Central memory CD4-positive, alpha-beta T cell (primary cell): Measurements from ENCODE around the gene GNAZ.

Experiments
- DNase-seq: peaks from one replicate; pipeline ENCODE4 v3.0.0; 2022

Gene GNAZ

GRCh38 chr22:23065495-23066122, 4.7 kb upstream of the GNAZ start:
- DNase-seq: no peak

GRCh38 chr22:23066200-23067022, 3.9 kb upstream of the GNAZ start:
- no peak for DNase-seq

- no peak for DNase-seq
These were observed 3.2 kb upstream of the GNAZ start for GRCh38 chr22:23067023-23067650.

DNA sequence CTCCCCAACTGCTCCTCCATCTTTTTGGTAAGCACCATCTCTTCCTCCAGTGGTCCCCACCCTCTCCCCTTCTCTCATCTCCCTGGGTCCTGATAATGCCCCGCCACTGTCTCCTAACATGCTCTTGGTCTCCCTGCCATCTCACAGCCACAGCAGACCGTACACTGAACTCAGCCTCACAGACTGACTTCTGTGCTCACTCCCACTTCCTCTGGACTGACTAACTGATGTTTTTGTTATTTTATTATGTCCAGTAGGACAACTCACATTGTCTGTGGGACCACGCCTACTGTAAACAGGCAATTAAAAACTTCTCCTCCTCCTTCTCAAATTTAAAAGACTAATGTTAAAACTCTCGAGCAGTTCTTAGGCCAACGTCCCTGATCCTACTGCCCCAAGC, 2.6 kb upstream of the GNAZ start:
- DNase-seq: no peak

GRCh38 chr22:23068096-23068831, 2.1 kb upstream of the GNAZ start:
- no peak for DNase-seq

- DNase-seq: no peak
These were observed 1.4 kb upstream of the GNAZ start for GRCh38 chr22:23068832-23069385.

DNA sequence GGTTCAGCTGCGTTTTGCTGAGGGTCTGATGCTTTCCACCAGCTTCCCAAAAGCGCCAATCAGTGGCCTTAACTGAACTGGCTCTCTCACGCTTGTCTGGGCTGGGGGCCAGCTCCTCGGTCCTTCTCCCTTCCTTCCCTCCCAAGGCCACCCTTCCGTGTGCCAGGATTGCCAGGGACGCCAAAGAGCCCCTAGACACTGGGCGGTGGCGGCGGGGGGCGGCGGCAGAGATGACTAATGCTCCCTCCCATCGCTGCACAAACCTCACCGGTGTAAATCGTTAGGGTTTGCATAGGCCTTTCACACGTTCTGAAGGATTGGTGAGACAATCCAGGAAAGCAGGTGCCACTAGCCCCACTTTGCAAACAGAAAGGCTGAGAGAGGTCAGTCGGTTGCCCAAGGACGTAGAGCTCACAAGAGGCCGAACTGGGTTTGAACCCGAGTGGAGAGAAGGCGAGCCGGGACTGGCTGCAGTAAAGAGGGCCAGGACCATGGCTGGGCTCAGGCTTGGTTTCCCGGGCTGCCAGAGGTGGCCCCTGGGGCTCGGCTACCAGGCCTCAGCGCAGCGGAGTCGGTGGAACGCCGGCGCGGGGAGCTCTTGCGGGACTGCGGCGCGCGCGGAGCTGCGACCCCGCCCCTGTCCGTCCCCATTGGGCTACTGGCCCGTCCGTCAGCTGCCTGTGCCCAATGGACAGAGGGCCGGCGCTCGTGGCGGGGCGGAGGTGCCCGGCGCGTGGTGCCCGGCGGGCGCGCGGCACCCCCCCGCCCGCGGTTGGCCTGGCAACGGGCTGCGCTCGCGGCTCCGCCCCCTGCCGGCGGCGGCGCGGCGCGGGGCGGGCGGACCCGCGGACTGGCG, 589 bp upstream of the GNAZ start:
- peak; percentile 87 for DNase-seq

GRCh38 chr22:23071230-23072076, 1.1 kb downstream of the GNAZ start:
- DNase-seq: no peak

DNA sequence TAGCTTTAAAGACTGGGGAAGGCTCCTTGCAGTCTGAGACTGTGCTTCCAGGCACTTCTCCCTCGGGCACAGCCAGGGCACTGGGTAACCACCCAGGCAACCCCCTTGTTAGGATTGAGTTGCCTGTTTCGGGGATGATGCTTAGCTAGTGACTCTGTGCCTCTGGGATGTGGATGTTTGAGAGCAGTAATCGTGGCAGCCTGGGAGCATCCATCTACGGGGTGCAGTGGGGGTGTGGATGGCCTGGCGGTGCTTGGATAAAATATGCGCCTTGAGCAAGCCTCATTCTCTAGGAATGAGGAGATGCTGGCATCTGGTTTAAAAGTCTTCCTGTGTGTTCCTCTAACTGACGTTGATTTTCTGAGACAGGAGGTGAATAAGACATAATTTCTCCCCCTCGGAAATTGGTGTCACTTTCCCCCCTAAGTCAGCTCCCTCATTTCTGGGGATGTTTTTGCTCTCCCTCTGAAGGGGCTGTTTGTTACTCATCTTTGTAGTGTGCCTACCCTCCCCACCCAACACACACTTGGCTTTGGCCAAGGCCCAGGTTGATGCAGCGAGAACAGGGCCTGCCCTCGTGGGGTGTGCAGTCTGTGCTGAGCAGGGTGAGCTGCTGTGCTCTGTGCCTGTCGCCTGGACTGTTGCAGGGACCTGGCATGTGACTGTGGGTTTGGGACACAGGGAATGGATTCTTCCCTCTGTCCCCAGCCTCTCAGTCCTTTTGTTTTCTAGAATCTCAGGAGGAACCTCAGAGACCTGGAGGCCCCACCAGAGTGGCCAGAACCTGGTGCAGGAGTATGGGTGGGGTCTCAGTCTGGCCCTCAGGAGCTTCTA, 2.0 kb downstream of the GNAZ start:
- DNase-seq: no peak

GRCh38 chr22:23072911-23073491, 2.7 kb downstream of the GNAZ start:
- no peak for DNase-seq

DNA sequence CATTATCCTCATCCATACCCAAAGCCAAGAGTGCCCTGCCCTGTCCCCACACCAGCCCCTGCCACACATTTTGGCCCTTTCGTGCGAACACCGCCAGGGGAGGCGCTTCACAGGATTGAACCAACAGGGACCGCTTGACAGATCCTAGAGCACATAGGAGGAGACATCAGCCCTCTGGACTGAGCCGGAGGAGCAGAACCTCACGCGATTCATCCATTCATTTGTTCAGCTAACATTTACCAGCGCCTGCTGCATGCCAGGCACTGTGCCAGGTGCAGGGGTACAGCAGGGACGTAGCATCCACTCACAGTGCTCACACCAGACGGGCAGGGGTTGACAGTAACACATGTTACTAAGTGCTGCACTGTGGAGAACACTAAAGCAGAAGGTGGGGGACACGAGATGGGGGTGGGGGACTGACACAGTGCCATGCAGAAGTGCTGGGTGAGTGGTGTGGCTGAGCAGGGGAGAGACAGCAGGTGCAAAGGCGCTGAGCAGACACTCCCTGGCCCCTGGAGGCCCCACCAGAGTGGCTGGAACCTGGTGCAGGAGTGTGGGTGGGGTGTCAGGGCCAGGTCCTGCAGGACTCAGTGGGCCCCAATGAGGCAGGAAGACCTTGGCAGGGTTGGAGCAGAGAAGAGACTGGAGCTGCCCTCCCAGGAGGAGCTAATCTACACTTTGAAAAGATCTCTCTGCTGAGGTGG, 3.4 kb downstream of the GNAZ start:
- DNase-seq: no peak

GRCh38 chr22:23074451-23074850, 4.1 kb downstream of the GNAZ start:
- no peak for DNase-seq

GRCh38 chr22:23075050-23075449, 4.7 kb downstream of the GNAZ start:
- no peak for DNase-seq

DNA sequence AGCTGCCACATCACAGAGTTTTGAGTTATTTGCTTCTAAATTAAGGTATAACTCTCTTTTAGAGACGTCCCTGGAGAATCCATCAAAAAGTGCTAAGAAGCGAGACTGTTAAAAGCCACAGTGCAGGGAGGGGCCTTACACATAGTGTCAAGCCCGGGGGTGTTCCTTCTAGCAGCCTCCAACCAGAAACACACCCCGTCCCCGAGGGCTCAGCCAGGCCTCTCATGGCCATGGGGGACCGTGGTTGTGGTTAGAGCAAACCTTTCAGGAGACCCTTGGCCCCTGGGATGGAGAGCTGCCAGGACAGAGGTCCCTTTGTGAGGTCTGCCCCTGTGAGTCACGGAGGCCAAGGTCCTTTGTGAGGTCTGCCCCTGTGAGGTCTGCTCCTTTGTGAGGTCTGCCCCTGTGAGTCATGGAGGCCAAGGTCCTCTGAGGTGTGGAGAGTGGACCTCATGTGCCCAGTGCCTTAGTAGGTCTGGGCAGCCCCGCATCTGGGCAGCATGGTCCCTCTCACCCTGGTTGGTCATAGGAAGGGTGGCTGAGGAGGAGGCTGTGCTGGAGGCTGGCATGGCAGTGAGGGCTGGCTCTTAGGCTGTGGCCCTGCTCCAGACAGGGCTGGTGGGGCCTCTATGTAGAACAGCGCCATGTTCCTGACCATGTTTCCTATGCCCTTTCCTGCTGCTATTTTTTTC, 5.4 kb downstream of the GNAZ start:
- DNase-seq: no peak

DNA sequence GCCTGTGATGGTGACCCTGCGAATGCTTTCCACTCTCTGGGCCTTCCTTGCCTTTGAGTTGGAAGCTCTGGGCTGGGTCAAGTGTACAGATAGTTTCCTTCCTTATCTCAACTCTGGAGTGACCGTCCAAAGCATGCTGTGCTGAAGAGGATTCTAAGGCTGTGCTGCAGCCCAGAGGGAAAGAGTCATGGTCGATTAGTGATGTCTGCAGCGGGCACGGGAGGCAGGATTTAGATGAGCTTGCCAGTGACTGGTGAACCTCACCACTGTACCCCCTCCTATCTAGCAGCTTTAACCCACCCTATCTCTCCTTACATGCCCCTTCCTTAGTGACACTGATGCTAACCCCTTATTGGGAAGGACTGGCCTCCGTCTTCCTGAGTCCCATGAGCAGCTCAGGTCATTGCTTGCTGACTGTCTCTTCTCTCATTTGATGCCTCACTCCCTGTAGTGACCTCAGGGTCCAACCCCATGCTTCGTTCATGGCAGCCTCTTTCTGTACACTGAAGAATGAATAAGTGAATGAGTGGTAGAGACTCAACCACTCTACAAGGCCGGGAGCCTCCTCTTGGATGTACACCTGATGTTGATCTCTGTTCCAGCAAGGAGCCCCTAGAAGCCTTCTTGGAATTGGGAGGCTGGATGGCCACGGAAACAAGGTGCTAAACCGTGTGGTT, 6.7 kb downstream of the GNAZ start:
- DNase-seq: no peak

GRCh38 chr22:23077627-23078461, 7.5 kb downstream of the GNAZ start:
- no peak for DNase-seq

DNA sequence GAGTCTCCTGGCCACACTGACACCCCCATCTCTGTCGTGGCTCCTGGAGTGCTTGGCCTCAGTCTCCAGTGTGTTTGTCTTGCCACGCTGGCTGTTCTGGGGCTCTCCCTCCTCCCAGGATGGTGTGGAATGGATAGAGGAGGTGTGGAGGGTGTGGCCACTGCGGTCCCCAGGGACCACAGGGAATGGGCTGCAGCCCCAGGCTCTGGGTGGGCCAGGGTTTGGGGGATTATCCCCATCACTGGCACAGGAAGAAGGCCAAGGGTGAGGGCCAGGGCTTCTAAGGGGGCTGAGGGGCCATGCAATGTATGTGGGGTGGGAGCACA, 8.1 kb downstream of the GNAZ start:
- no peak for DNase-seq
